CD4-positive, alpha-beta T cell (primary cell): ENCODE data around the gene MLLT3. TPM values are rescaled to one million over a fixed set of nuclear protein-coding genes. Genes with fewer than 3 reads are reported as not detected.

ENCODE experiments used
- ATAC-seq: fragments of 200-7000 bp; cut with Tn5 transposase; one replicate; pipeline ENCODE4 v1.10.0; 2022; ENCODE audit warnings: mild to moderate bottlenecking; ENCODE audit not compliant: poor library complexity
- CTCF ChIA-PET: fragments of 350-600 bp; sonication (Branson Sonifier 250); formaldehyde crosslinking; loops from one replicate; lab custom pipeline; 2021; ENCODE audit warnings: antibody characterized with exemption, inconsistent platforms; lab: Charles Lee
- POLR2A ChIA-PET: fragments of 350-600 bp; sonication (Branson Sonifier 250); formaldehyde crosslinking; loops from one replicate; lab custom pipeline; 2021; ENCODE audit warnings: antibody characterized with exemption, inconsistent platforms; lab: Charles Lee
- DNase-seq, 14 experiments: peaks; one replicate each; pipeline ENCODE4 v3.0.0-alpha.2; 2013 to 2020; ENCODE audit warnings: mixed read lengths in 2 of 14
- H3K27ac ChIP-seq, 2 donors: one replicate each; pipeline versions ENCODE4 v1.5.1 to v1.7.0; 2013; ENCODE audit warnings: low read length in 2 of 2, low read depth in 1 of 2, mild to moderate bottlenecking in 1 of 2
- H3K27me3 ChIP-seq, 2 experiments: 1 replicate in 1 of 2; 2 replicates in 1 of 2; pipeline versions ENCODE4 v1.6.1 to v1.7.0; 2013; ENCODE audit warnings: low read length in 2 of 2, control low read depth in 1 of 2, mild to moderate bottlenecking in 1 of 2, moderate library complexity in 1 of 2; ENCODE audit not compliant: insufficient read depth in 2 of 2, control insufficient read depth in 1 of 2
- H3K36me3 ChIP-seq: one replicate; pipeline ENCODE4 v1.6.1; 2013; ENCODE audit warnings: low read length, control low read depth; ENCODE audit not compliant: insufficient read depth
- H3K4me1 ChIP-seq: one replicate; pipeline ENCODE4 v1.6.1; 2013; ENCODE audit warnings: low read length, control low read depth; ENCODE audit not compliant: insufficient read depth
- H3K4me3 ChIP-seq: one replicate; pipeline ENCODE4 v1.5.1; 2013; ENCODE audit warnings: mild to moderate bottlenecking, low read length, moderate library complexity
- H3K9me3 ChIP-seq, 2 experiments: 1 replicate in 1 of 2; 2 replicates in 1 of 2; pipeline versions ENCODE4 v1.6.1 to v1.7.0; 2013; ENCODE audit warnings: low read length in 2 of 2, mild to moderate bottlenecking in 2 of 2, control low read depth in 1 of 2, moderate library complexity in 1 of 2; ENCODE audit not compliant: control insufficient read depth in 1 of 2, insufficient read depth in 1 of 2
- H3K27ac Mint-ChIP-seq: one replicate; pipeline ENCODE4 v1.8.0; 2020; ENCODE audit warnings: mixed read lengths
- H3K27me3 Mint-ChIP-seq: one replicate; pipeline ENCODE4 v1.8.0; 2021; ENCODE audit warnings: mixed read lengths
- H3K36me3 Mint-ChIP-seq: one replicate; pipeline ENCODE4 v1.8.0; 2021; ENCODE audit warnings: low read depth, mixed read lengths
- H3K4me1 Mint-ChIP-seq: one replicate; pipeline ENCODE4 v1.8.0; 2021; ENCODE audit warnings: low read depth, mixed read lengths
- H3K4me3 Mint-ChIP-seq: one replicate; pipeline ENCODE4 v1.8.0; 2020; ENCODE audit warnings: mild to moderate bottlenecking, mixed read lengths
- H3K9me3 Mint-ChIP-seq: one replicate; pipeline ENCODE4 v1.8.0; 2020; ENCODE audit warnings: mixed read lengths
- CTCF ChIP-seq: fragments of 200-600 bp; IDR thresholded peaks from one replicate; pipeline ENCODE4 v1.8.0; 2022; ENCODE audit warnings: antibody characterized with exemption, mild to moderate bottlenecking
- intact Hi-C, 2 experiments: fragments of 100-400 bp; cut with DNase I in 1 of 2; cut with micrococcal nuclease in 1 of 2; formaldehyde crosslinking; loops; one replicate each; pipeline versions ENCODE4 v1.15.1 to v1.9.0; 2023 to 2025; cut with DNase I, micrococcal nuclease
- total RNA-seq, 174 experiments: library from RNA in 2 of 174; stranded (reverse) in 2 of 174; gene quantifications; one replicate each; pipeline ENCODE4 v1.2.3 and lab custom pipeline; 2021 to 2026

Gene MLLT3
- total RNA-seq, 2 experiments from 2014 or later: 59.2 to 60.6 TPM

- DNase-seq (no peak), ATAC-seq (no peak)
- CTCF ChIA-PET: no interaction called here
- H3K4me3 ChIP-seq: no peak overlapping the region
- POLR2A ChIA-PET: no interaction called here
- intact Hi-C loops: loop anchor here in 1 of 2 experiments (5.0 kb wide), 1 partner anchor 34 kb away; no protein-coding TSS in a partner anchor
- peaks cover 12% of the 10 kb centered on the region for H3K4me1 ChIP-seq
- no peaks in the 10 kb centered on the region for H3K36me3 ChIP-seq
- no peak for TF ChIP-seq CTCF
- Mint-ChIP-seq H3K4me3 (no peak overlapping the region), H3K9me3 (no peaks in the 10 kb centered on the region), H3K27ac (no peak overlapping the region), H3K4me1 (peaks cover 95% of the 10 kb centered on the region), H3K36me3 (no peaks in the 10 kb centered on the region), H3K27me3 (no peaks in the 10 kb centered on the region)
- no peaks in the 10 kb centered on the region for H3K27me3 ChIP-seq
- H3K27ac ChIP-seq: no peak overlapping the region
- H3K9me3 ChIP-seq: no peaks in the 10 kb centered on the region
Observed at GRCh38 chr9:20561531-20561930, 60.8 kb downstream of the MLLT3 start.

- H3K27ac ChIP-seq: no peak overlapping the region
- ChIA-PET POLR2A (interaction anchor here (1.5 kb wide), 1 partner anchor 62 kb away, joined by 3 read pairs; no protein-coding TSS in a partner anchor), CTCF (interaction anchor here (1.0 to 2.7 kb wide), 2 partner anchors 11 to 65 kb away, joined by 3 to 7 read pairs; no protein-coding TSS in a partner anchor)
- no peaks in the 10 kb centered on the region for H3K27me3 Mint-ChIP-seq
- no peaks in the 10 kb centered on the region for H3K27me3 ChIP-seq
- H3K9me3 ChIP-seq: no peaks in the 10 kb centered on the region
- DNase-seq (no peak), ATAC-seq (no peak)
- no peak overlapping the region for H3K4me3 ChIP-seq
- no peak for TF ChIP-seq CTCF
- no peaks in the 10 kb centered on the region for H3K36me3 Mint-ChIP-seq
- intact Hi-C loops: loop anchor here (5.0 to 10.0 kb wide), 2 partner anchors 58 to 125 kb away; partner anchors contain the start of gene FOCAD (in 1 of the 2)
- peaks cover 20% of the 10 kb centered on the region for H3K4me1 ChIP-seq
- no peaks in the 10 kb centered on the region for H3K36me3 ChIP-seq
- peaks cover 91% of the 10 kb centered on the region for H3K4me1 Mint-ChIP-seq
- H3K4me3 Mint-ChIP-seq: no peak overlapping the region
- no peak overlapping the region for H3K27ac Mint-ChIP-seq
- H3K9me3 Mint-ChIP-seq: no peaks in the 10 kb centered on the region
Observed at GRCh38 chr9:20559231-20559890, 62.9 kb downstream of the MLLT3 start.

GRCh38 chr9:20558566-20559016 is 63.7 kb downstream of the MLLT3 start:
- Histone ChIP-seq H3K27me3 (no peaks in the 10 kb centered on the region), H3K4me3 (no peak overlapping the region), H3K27ac (no peak overlapping the region), H3K9me3 (no peaks in the 10 kb centered on the region), H3K4me1 (peaks cover 20% of the 10 kb centered on the region), H3K36me3 (no peaks in the 10 kb centered on the region)
- H3K9me3 Mint-ChIP-seq: no peaks in the 10 kb centered on the region
- DNase-seq (peak in 1 of 14 experiments; percentile 28), ATAC-seq (peak; percentile 24)
- ChIA-PET POLR2A (no interaction called here), CTCF (interaction anchor here (1.0 to 2.7 kb wide), 2 partner anchors 11 to 66 kb away, joined by 3 to 7 read pairs; no protein-coding TSS in a partner anchor)
- no peaks in the 10 kb centered on the region for H3K27me3 Mint-ChIP-seq
- intact Hi-C loops: loop anchor here (5.0 to 10.0 kb wide), 2 partner anchors 59 to 126 kb away; partner anchors contain the start of gene FOCAD (in 1 of the 2)
- no peak overlapping the region for H3K4me3 Mint-ChIP-seq
- no peaks in the 10 kb centered on the region for H3K36me3 Mint-ChIP-seq
- TF ChIP-seq CTCF: no peak
- peak overlapping the region; percentile 16 for H3K27ac Mint-ChIP-seq
- peaks cover 91% of the 10 kb centered on the region for H3K4me1 Mint-ChIP-seq
